SK-N-SH (cell line): ENCODE results near the gene NOPCHAP1.

Experiments
- CTCF ChIP-seq: fragments of 200-600 bp; sonication (generic); IDR thresholded peaks from 2 replicates; pipeline ENCODE4 v1.6.1; 2017; ENCODE audit warnings: antibody characterized with exemption, mild to moderate bottlenecking, moderate library complexity
- YY1 ChIP-seq: IDR thresholded peaks from 2 replicates; pipeline ENCODE4 v1.4.0; 2012; ENCODE audit warnings: low read depth, mild to moderate bottlenecking

DNA sequence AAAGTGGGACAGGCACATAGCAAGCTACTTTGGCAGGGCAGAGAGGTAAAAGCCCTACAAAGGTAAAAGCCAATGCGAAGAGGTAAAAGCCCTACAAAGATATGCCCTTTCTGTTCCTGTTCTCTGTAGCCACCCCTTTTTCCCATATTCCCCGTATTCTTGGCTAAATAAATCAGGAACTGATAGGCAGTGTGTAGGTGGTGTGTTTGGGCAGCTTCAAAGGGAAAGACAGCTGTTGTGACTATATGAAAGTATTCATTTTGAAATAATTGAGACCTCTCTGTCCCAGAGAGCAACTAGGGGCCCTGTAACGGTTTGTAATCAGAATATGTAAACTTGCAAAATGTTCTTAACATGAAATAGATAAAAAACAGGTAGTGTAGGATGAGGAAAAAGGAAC lies 16.8 kb upstream of the NOPCHAP1 start:
- TF ChIP-seq CTCF (no peak), YY1 (no peak)
